ENCODE data around the gene PRRC2B. TPM values are rescaled to one million over a fixed set of nuclear protein-coding genes. Genes with fewer than 3 reads are reported as not detected.

The PRRC2B gene
- total and polyA plus RNA-seq, 5 donors from 2014 or later = 8.1 to 239 (median 10.0) TPM

GRCh38 chr9:131434673-131435072 is 40.8 kb downstream of the PRRC2B start:
- ATAC-seq (ENCODE audit: low read depth in 2 of 2) (no peak), DNase-seq (no peak)
- H3K36me3 Mint-ChIP-seq = peaks cover 48% of the 10 kb centered on the region
- Histone ChIP-seq H3K36me3 (ENCODE audit: control insufficient read depth, insufficient read depth, low read length) (peaks cover 71% of the 10 kb centered on the region), H3K9me3 (ENCODE audit: control insufficient read depth in 2 of 2, low read length in 2 of 2) (no peaks in the 10 kb centered on the region), H3K4me3 (ENCODE audit: low read depth, low read length) (no peak overlapping the region), H3K27ac (ENCODE audit: insufficient read depth, low read length, poor library complexity, severe bottlenecking) (no peak overlapping the region), H3K27me3 (ENCODE audit: control insufficient read depth, insufficient read depth, low read length) (no peaks in the 10 kb centered on the region), H3K4me1 (ENCODE audit: control insufficient read depth, insufficient read depth, low read length, poor library complexity, severe bottlenecking) (peaks cover 3% of the 10 kb centered on the region)
- H3K4me3 Mint-ChIP-seq = no peak overlapping the region
- no peaks in the 10 kb centered on the region for H3K9me3 Mint-ChIP-seq
- H3K4me1 Mint-ChIP-seq = peaks cover 7 to 18% (median 13%) of the 10 kb centered on the region in 4 donors
- no peak overlapping the region for H3K27ac Mint-ChIP-seq
- H3K27me3 Mint-ChIP-seq = no peaks in the 10 kb centered on the region

- peaks cover 86% of the 10 kb centered on the region for H3K36me3 ChIP-seq (ENCODE audit: control insufficient read depth, insufficient read depth, low read length)
- H3K4me3 ChIP-seq (ENCODE audit: low read depth, low read length) = no peak overlapping the region
- peak overlapping the region in 1 of 3 donors; percentile 41 for H3K27ac Mint-ChIP-seq
- DNase-seq = no peak
- no peaks in the 10 kb centered on the region for H3K9me3 ChIP-seq (ENCODE audit: control insufficient read depth in 2 of 2, low read length in 2 of 2)
- H3K4me3 Mint-ChIP-seq = no peak overlapping the region
- peaks cover 0 to 21% (median 9%) of the 10 kb centered on the region in 4 donors for H3K4me1 Mint-ChIP-seq
- no peaks in the 10 kb centered on the region for H3K27me3 ChIP-seq (ENCODE audit: control insufficient read depth, insufficient read depth, low read length)
- no peaks in the 10 kb centered on the region for H3K27me3 Mint-ChIP-seq
- H3K4me1 ChIP-seq (ENCODE audit: control insufficient read depth, insufficient read depth, low read length, poor library complexity, severe bottlenecking) = no peaks in the 10 kb centered on the region
- no peaks in the 10 kb centered on the region for H3K9me3 Mint-ChIP-seq
- peaks cover 61% of the 10 kb centered on the region for H3K36me3 Mint-ChIP-seq
- no peak for ATAC-seq (ENCODE audit: low read depth in 2 of 2)
- no peak overlapping the region for H3K27ac ChIP-seq (ENCODE audit: insufficient read depth, low read length, poor library complexity, severe bottlenecking)
These were observed 42.5 kb downstream of the PRRC2B start for GRCh38 chr9:131436376-131436775.

DNA sequence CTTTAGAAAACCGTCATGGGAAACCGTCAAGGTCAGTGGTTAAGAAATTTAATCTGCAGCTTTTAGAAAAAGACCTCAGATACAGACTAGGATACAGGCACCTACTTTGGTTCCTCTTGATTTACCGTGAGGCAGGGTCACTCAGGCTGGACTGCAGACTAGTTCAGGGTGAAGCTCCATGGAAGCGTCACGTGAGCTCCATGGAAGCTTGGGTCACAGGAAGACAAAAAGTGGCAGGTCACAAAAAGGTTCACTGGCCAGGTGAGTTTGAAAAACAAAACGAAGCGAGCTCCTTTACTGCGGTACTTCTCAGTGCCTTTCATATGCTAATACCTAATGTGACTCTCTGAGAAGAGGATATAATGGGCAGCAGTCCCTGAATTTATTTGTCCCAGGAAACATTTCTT is 43.0 kb downstream of the PRRC2B start:
- Histone ChIP-seq H3K9me3 (ENCODE audit: control insufficient read depth in 2 of 2, low read length in 2 of 2) (no peaks in the 10 kb centered on the region), H3K36me3 (ENCODE audit: control insufficient read depth, insufficient read depth, low read length) (peaks cover 91% of the 10 kb centered on the region), H3K27me3 (ENCODE audit: control insufficient read depth, insufficient read depth, low read length) (no peaks in the 10 kb centered on the region), H3K27ac (ENCODE audit: insufficient read depth, low read length, poor library complexity, severe bottlenecking) (no peak overlapping the region), H3K4me1 (ENCODE audit: control insufficient read depth, insufficient read depth, low read length, poor library complexity, severe bottlenecking) (no peaks in the 10 kb centered on the region), H3K4me3 (ENCODE audit: low read depth, low read length) (no peak overlapping the region)
- no peak overlapping the region for H3K4me3 Mint-ChIP-seq
- H3K4me1 Mint-ChIP-seq = peaks cover 0 to 25% (median 9%) of the 10 kb centered on the region in 4 donors
- H3K27me3 Mint-ChIP-seq = no peaks in the 10 kb centered on the region
- ATAC-seq (ENCODE audit: low read depth in 2 of 2) (no peak), DNase-seq (no peak)
- no peaks in the 10 kb centered on the region for H3K9me3 Mint-ChIP-seq
- H3K36me3 Mint-ChIP-seq = peaks cover 63% of the 10 kb centered on the region
- H3K27ac Mint-ChIP-seq = peak overlapping the region in 1 of 3 donors; percentile 41

DNA sequence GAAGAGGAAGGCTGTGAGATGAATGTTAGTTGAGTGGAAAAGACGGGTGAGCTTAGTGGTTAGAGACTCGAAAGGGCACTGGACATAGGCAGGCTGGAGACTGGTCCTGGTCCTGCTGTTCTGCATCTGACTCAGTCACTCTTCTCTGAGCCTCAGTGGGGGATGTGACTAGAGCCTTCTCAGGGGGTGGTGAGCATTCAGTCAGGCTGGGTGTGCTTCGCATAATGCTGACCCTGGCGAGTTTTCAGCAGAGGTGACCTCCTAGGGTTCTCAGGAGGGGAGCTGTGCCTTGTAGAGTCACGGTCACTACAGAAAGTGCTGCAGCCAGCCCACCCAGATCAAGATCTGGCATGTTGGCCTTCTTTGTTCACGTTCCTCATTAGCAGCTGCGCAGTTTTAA is 44.3 kb downstream of the PRRC2B start:
- Mint-ChIP-seq H3K9me3 (no peaks in the 10 kb centered on the region), H3K4me1 (peaks cover 0 to 20% (median 7%) of the 10 kb centered on the region in 4 donors)

DNA sequence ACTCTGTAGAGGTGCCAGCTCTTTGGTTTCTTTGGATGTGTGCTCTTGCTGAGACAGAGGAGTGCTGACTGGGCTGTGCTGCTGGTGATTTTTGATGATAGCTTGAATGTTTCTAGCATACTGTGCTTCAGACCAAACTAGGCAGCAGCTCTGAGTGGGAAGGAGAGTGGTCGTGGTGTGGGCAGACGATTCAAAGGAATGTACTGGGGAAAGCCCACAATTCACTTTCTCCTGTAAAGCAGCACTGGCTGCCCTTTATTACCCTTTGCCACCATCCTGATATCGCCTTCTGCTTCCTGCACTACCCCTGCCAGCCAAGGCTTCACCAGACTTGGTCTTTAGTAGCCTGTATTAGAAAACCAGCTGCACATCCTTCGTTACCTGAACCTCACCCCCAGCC is 45.3 kb downstream of the PRRC2B start:
- H3K9me3 Mint-ChIP-seq = no peaks in the 10 kb centered on the region
- peak overlapping the region in 2 of 3 donors; percentile 55 to 60 for H3K27ac Mint-ChIP-seq
- H3K4me3 Mint-ChIP-seq = no peak overlapping the region
- Histone ChIP-seq H3K36me3 (ENCODE audit: control insufficient read depth, insufficient read depth, low read length) (peaks cover 85% of the 10 kb centered on the region), H3K9me3 (ENCODE audit: control insufficient read depth in 2 of 2, low read length in 2 of 2) (no peaks in the 10 kb centered on the region), H3K4me1 (ENCODE audit: control insufficient read depth, insufficient read depth, low read length, poor library complexity, severe bottlenecking) (no peaks in the 10 kb centered on the region), H3K27me3 (ENCODE audit: control insufficient read depth, insufficient read depth, low read length) (no peaks in the 10 kb centered on the region), H3K4me3 (ENCODE audit: low read depth, low read length) (no peak overlapping the region), H3K27ac (ENCODE audit: insufficient read depth, low read length, poor library complexity, severe bottlenecking) (no peak overlapping the region)
- no peaks in the 10 kb centered on the region for H3K27me3 Mint-ChIP-seq
- peaks cover 62% of the 10 kb centered on the region for H3K36me3 Mint-ChIP-seq
- H3K4me1 Mint-ChIP-seq = peaks cover 0 to 20% (median 7%) of the 10 kb centered on the region in 4 donors
- DNase-seq (no peak), ATAC-seq (ENCODE audit: low read depth in 2 of 2) (no peak)

More for the DNA sequence above, 44.3 kb downstream of the PRRC2B start:
- H3K27me3 Mint-ChIP-seq = no peaks in the 10 kb centered on the region
- no peaks in the 10 kb centered on the region for H3K27me3 ChIP-seq (ENCODE audit: control insufficient read depth, insufficient read depth, low read length)
- H3K36me3 Mint-ChIP-seq = peaks cover 61% of the 10 kb centered on the region
- no peaks in the 10 kb centered on the region for H3K4me1 ChIP-seq (ENCODE audit: control insufficient read depth, insufficient read depth, low read length, poor library complexity, severe bottlenecking)
- ATAC-seq (ENCODE audit: low read depth in 2 of 2) = no peak
- no peak for DNase-seq
- no peak overlapping the region for H3K4me3 ChIP-seq (ENCODE audit: low read depth, low read length)
- H3K27ac Mint-ChIP-seq = peak overlapping the region in 1 of 3 donors; percentile 67
- H3K4me3 Mint-ChIP-seq = no peak overlapping the region
- H3K9me3 ChIP-seq (ENCODE audit: control insufficient read depth in 2 of 2, low read length in 2 of 2) = no peaks in the 10 kb centered on the region
- peaks cover 88% of the 10 kb centered on the region for H3K36me3 ChIP-seq (ENCODE audit: control insufficient read depth, insufficient read depth, low read length)
- H3K27ac ChIP-seq (ENCODE audit: insufficient read depth, low read length, poor library complexity, severe bottlenecking) = no peak overlapping the region

DNA sequence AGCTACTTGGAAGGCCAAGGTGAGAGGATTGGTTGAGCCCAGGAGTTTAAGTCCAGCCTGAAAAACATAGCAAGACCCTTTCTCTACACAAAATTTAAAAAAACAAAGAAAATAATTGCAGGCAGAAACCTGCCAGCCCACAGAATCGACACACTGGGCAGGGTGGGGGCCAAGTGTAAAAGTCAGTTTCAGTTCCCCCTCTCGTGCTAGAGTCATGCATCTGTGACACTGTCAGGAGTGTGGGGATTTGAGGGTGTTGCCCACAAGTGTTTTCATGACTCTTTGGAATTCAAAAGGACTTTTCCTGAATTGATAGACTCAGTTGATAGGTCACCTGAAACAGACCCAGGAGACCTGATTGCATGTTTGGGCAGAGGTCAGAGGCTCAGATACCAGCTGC is 47.6 kb downstream of the PRRC2B start:
- H3K27ac Mint-ChIP-seq = peak overlapping the region in 2 of 3 donors; percentile 42 to 69
- H3K27me3 Mint-ChIP-seq = no peaks in the 10 kb centered on the region
- no peak overlapping the region for H3K27ac ChIP-seq (ENCODE audit: insufficient read depth, low read length, poor library complexity, severe bottlenecking)
- H3K9me3 Mint-ChIP-seq = no peaks in the 10 kb centered on the region
- no peak overlapping the region for H3K4me3 Mint-ChIP-seq
- no peak overlapping the region for H3K4me3 ChIP-seq (ENCODE audit: low read depth, low read length)
- peaks cover 92% of the 10 kb centered on the region for H3K36me3 ChIP-seq (ENCODE audit: control insufficient read depth, insufficient read depth, low read length)
- H3K4me1 Mint-ChIP-seq = peaks cover 0 to 15% (median 6%) of the 10 kb centered on the region in 4 donors
- ATAC-seq (ENCODE audit: low read depth in 2 of 2) (no peak), DNase-seq (no peak)
- no peaks in the 10 kb centered on the region for H3K4me1 ChIP-seq (ENCODE audit: control insufficient read depth, insufficient read depth, low read length, poor library complexity, severe bottlenecking)
- H3K9me3 ChIP-seq (ENCODE audit: control insufficient read depth in 2 of 2, low read length in 2 of 2) = no peaks in the 10 kb centered on the region
- no peaks in the 10 kb centered on the region for H3K27me3 ChIP-seq (ENCODE audit: control insufficient read depth, insufficient read depth, low read length)
- peaks cover 65% of the 10 kb centered on the region for H3K36me3 Mint-ChIP-seq

- Mint-ChIP-seq H3K36me3 (peaks cover 70% of the 10 kb centered on the region), H3K9me3 (no peaks in the 10 kb centered on the region), H3K4me1 (peaks cover 0 to 15% (median 7%) of the 10 kb centered on the region in 4 donors), H3K27me3 (no peaks in the 10 kb centered on the region), H3K27ac (peak overlapping the region in 2 of 3 donors; percentile 19 to 71), H3K4me3 (no peak overlapping the region)
- no peaks in the 10 kb centered on the region for H3K4me1 ChIP-seq (ENCODE audit: control insufficient read depth, insufficient read depth, low read length, poor library complexity, severe bottlenecking)
- no peaks in the 10 kb centered on the region for H3K9me3 ChIP-seq (ENCODE audit: control insufficient read depth in 2 of 2, low read length in 2 of 2)
- peaks cover 92% of the 10 kb centered on the region for H3K36me3 ChIP-seq (ENCODE audit: control insufficient read depth, insufficient read depth, low read length)
- no peak for ATAC-seq (ENCODE audit: low read depth in 2 of 2)
- H3K27ac ChIP-seq (ENCODE audit: insufficient read depth, low read length, poor library complexity, severe bottlenecking) = no peak overlapping the region
- H3K27me3 ChIP-seq (ENCODE audit: control insufficient read depth, insufficient read depth, low read length) = no peaks in the 10 kb centered on the region
- DNase-seq = no peak
- no peak overlapping the region for H3K4me3 ChIP-seq (ENCODE audit: low read depth, low read length)
These were observed 48.5 kb downstream of the PRRC2B start for GRCh38 chr9:131442351-131442750.

DNA sequence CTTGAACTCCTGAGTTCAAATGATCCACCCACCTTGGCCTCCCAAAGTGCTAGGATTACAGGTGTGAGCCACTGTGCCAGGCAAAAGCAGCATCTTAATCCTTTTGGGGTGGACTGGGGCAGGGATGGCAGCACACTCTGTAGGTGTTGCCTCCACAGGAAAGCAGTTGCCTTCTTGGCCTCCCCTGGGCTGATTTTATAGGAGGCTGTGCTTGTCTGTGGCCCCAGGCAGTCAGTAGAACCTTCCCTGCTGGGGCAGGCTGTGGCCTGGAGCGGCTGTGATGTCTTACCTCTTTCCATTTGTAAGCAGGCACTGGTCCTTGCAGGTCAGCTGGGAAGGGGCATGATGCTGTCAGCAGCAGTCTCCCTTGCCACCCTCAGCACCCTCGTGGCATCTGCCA is 49.8 kb downstream of the PRRC2B start:
- Histone ChIP-seq H3K4me1 (ENCODE audit: control insufficient read depth, insufficient read depth, low read length, poor library complexity, severe bottlenecking) (no peaks in the 10 kb centered on the region), H3K36me3 (ENCODE audit: control insufficient read depth, insufficient read depth, low read length) (peaks cover 90% of the 10 kb centered on the region), H3K27ac (ENCODE audit: insufficient read depth, low read length, poor library complexity, severe bottlenecking) (peak overlapping the region; percentile 14), H3K27me3 (ENCODE audit: control insufficient read depth, insufficient read depth, low read length) (no peaks in the 10 kb centered on the region), H3K9me3 (ENCODE audit: control insufficient read depth in 2 of 2, low read length in 2 of 2) (no peaks in the 10 kb centered on the region), H3K4me3 (ENCODE audit: low read depth, low read length) (no peak overlapping the region)
- peaks cover under 1 to 10% (median 6%) of the 10 kb centered on the region in 4 donors for H3K4me1 Mint-ChIP-seq
- no peak overlapping the region for H3K4me3 Mint-ChIP-seq
- peaks cover 71% of the 10 kb centered on the region for H3K36me3 Mint-ChIP-seq
- peak overlapping the region in 1 of 3 donors; percentile 32 for H3K27ac Mint-ChIP-seq
- DNase-seq = no peak
- no peak for ATAC-seq (ENCODE audit: low read depth in 2 of 2)
- H3K27me3 Mint-ChIP-seq = no peaks in the 10 kb centered on the region
- H3K9me3 Mint-ChIP-seq = no peaks in the 10 kb centered on the region

All from CD4-positive, CD25-positive, alpha-beta regulatory T cell (primary cell).